MCF 10A (cell line): ENCODE data around the gene SEMA3E. TPM values are rescaled to one million over a fixed set of nuclear protein-coding genes. Genes with fewer than 3 reads are reported as not detected.

Experiments used
- BruUV-seq: library from RNA; stranded (reverse); fragments of 400-500 nt; replicated peaks from 2 replicates; lab custom pipeline; 2021; lab: Mats Ljungman, UMichigan
- CTCF ChIA-PET: fragments of 300-600 bp; sonication (Branson Sonifier 250); formaldehyde crosslinking; extraction: SDS; loops from one replicate; lab custom pipeline; 2021; ENCODE audit warnings: antibody characterized with exemption, inconsistent platforms; lab: Yijun Ruan, JAX
- POLR2A ChIA-PET: fragments of 300-600, 350-650 bp; sonication (Branson Sonifier 250); formaldehyde crosslinking; extraction: SDS; loops from one replicate; lab custom pipeline; 2020; ENCODE audit warnings: antibody characterized with exemption, inconsistent platforms; lab: Yijun Ruan, JAX
- DNase-seq: peaks from one replicate; pipeline ENCODE4 v3.0.0-alpha.2; 2018; ENCODE audit not compliant: unreplicated experiment
- H3K27ac Mint-ChIP-seq: one replicate; pipeline ENCODE4 v1.8.0; 2022; ENCODE audit warnings: mild to moderate bottlenecking, low read depth, mixed read lengths; ENCODE audit not compliant: unreplicated experiment
- H3K27me3 Mint-ChIP-seq: one replicate; pipeline ENCODE4 v1.8.0; 2022; ENCODE audit warnings: mixed read lengths; ENCODE audit not compliant: insufficient read depth, unreplicated experiment
- H3K36me3 Mint-ChIP-seq: one replicate; pipeline ENCODE4 v1.8.0; 2022; ENCODE audit warnings: mild to moderate bottlenecking, moderate library complexity, mixed read lengths; ENCODE audit not compliant: insufficient read depth, unreplicated experiment
- H3K4me1 Mint-ChIP-seq: one replicate; pipeline ENCODE4 v1.8.0; 2022; ENCODE audit warnings: mixed read lengths; ENCODE audit not compliant: insufficient read depth, unreplicated experiment
- H3K4me3 Mint-ChIP-seq: one replicate; pipeline ENCODE4 v1.8.0; 2022; ENCODE audit warnings: mild to moderate bottlenecking, moderate library complexity, mixed read lengths; ENCODE audit not compliant: unreplicated experiment
- H3K9me3 Mint-ChIP-seq: one replicate; pipeline ENCODE4 v1.8.0; 2022; ENCODE audit warnings: mixed read lengths; ENCODE audit not compliant: unreplicated experiment
- CTCF ChIP-seq: fragments of 200-600 bp; IDR thresholded peaks from one replicate; pipeline ENCODE4 v1.8.0; 2022; ENCODE audit warnings: antibody characterized with exemption, mild to moderate bottlenecking; ENCODE audit not compliant: unreplicated experiment
- intact Hi-C: fragments of 100-400 bp; cut with micrococcal nuclease; formaldehyde crosslinking; loops from 2 replicates; pipeline ENCODE4 v1.14.1; 2022
- total RNA-seq: library from RNA; stranded (reverse); gene quantifications from 2 replicates; pipeline ENCODE4 v1.2.3, GENCODE V29; 2022

Gene SEMA3E
- total RNA-seq, 1 experiment from 2014 or later: 0.51 TPM

GRCh38 chr7:83652481-83652880 lies 3.5 kb upstream of the SEMA3E start:
- no TSS peak for BruUV-seq
- H3K4me1 Mint-ChIP-seq: no peaks in the 10 kb centered on the region
- peaks cover 56% of the 10 kb centered on the region for H3K27me3 Mint-ChIP-seq
- POLR2A ChIA-PET: no interaction called here
- no peak for DNase-seq
- no peaks in the 10 kb centered on the region for H3K36me3 Mint-ChIP-seq
- no peak overlapping the region for H3K4me3 Mint-ChIP-seq
- no peak overlapping the region for H3K27ac Mint-ChIP-seq
- intact Hi-C loops: no loop called here
- H3K9me3 Mint-ChIP-seq: no peaks in the 10 kb centered on the region
- CTCF ChIA-PET: interaction anchor here (0.5 to 1.5 kb wide), 4 partner anchors 23 to 328 kb away, joined by 3 to 9 read pairs (median 4); no protein-coding TSS in a partner anchor
- no peak for TF ChIP-seq CTCF

- ChIA-PET POLR2A (no interaction called here), CTCF (interaction anchor here (0.6 kb wide), 1 partner anchor 122 kb away, joined by 3 read pairs; no protein-coding TSS in a partner anchor)
- H3K4me3 Mint-ChIP-seq: no peak overlapping the region
- peaks cover 50% of the 10 kb centered on the region for H3K27me3 Mint-ChIP-seq
- BruUV-seq: no TSS peak
- no peak overlapping the region for H3K27ac Mint-ChIP-seq
- H3K4me1 Mint-ChIP-seq: no peaks in the 10 kb centered on the region
- no peaks in the 10 kb centered on the region for H3K36me3 Mint-ChIP-seq
- intact Hi-C loops: no loop called here
- TF ChIP-seq CTCF: no peak
- no peaks in the 10 kb centered on the region for H3K9me3 Mint-ChIP-seq
- no peak for DNase-seq
These were observed 762 bp upstream of the SEMA3E start for GRCh38 chr7:83649701-83650100.

GRCh38 chr7:83646027-83646426 lies 2.9 kb downstream of the SEMA3E start:
- H3K27me3 Mint-ChIP-seq: peaks cover 27% of the 10 kb centered on the region
- no peak overlapping the region for H3K4me3 Mint-ChIP-seq
- no peaks in the 10 kb centered on the region for H3K36me3 Mint-ChIP-seq
- BruUV-seq: no TSS peak
- H3K27ac Mint-ChIP-seq: no peak overlapping the region
- CTCF ChIA-PET: no interaction called here
- H3K9me3 Mint-ChIP-seq: no peaks in the 10 kb centered on the region
- DNase-seq: no peak
- POLR2A ChIA-PET: no interaction called here
- no peak for TF ChIP-seq CTCF
- intact Hi-C loops: no loop called here
- no peaks in the 10 kb centered on the region for H3K4me1 Mint-ChIP-seq

GRCh38 chr7:83643739-83644138 lies 5.2 kb downstream of the SEMA3E start:
- BruUV-seq: no TSS peak
- no peak for DNase-seq
- no peak for TF ChIP-seq CTCF

More at GRCh38 chr7:83643739-83644138, 5.2 kb downstream of the SEMA3E start:
- Mint-ChIP-seq H3K9me3 (no peaks in the 10 kb centered on the region), H3K4me1 (no peaks in the 10 kb centered on the region), H3K4me3 (no peak overlapping the region), H3K27me3 (peaks cover 13% of the 10 kb centered on the region), H3K27ac (no peak overlapping the region), H3K36me3 (no peaks in the 10 kb centered on the region)
- ChIA-PET POLR2A (no interaction called here), CTCF (no interaction called here)
- intact Hi-C loops: no loop called here
